NCI-H226 (cell line): ENCODE results near the gene RAD51B.
"Not testable (repeated sequence)": the region's sequence is repeated elsewhere in the genome, so short reads cannot be mapped to it uniquely, and the experiment has no call there.

Experiments used
- DNase-seq: peaks from one replicate; pipeline ENCODE4 v3.0.0-alpha.2; 2015

RAD51B gene

GRCh38 chr14:68424443-68425172, 605.0 kb downstream of the RAD51B start:
- DNase-seq = no peak

GRCh38 chr14:68426661-68427549, 607.3 kb downstream of the RAD51B start:
- peak; percentile 45 for DNase-seq

- no peak for DNase-seq
Measured at GRCh38 chr14:68427550-68427890, 607.9 kb downstream of the RAD51B start.

GRCh38 chr14:68428900-68429299, 609.3 kb downstream of the RAD51B start:
- not testable (repeated sequence) for DNase-seq

- DNase-seq = not testable (repeated sequence)
Measured at GRCh38 chr14:68434173-68434572, 614.6 kb downstream of the RAD51B start.

GRCh38 chr14:68435631-68436030, 616.1 kb downstream of the RAD51B start:
- DNase-seq = not testable (repeated sequence)

GRCh38 chr14:68439676-68440075, 620.1 kb downstream of the RAD51B start:
- no peak for DNase-seq

GRCh38 chr14:68440820-68441219, 621.2 kb downstream of the RAD51B start:
- no peak for DNase-seq

- no peak for DNase-seq
Measured at GRCh38 chr14:68441542-68441941, 622.0 kb downstream of the RAD51B start.

- DNase-seq = no peak
Measured at GRCh38 chr14:68442828-68443629, 623.5 kb downstream of the RAD51B start.

GRCh38 chr14:68444449-68445168, 625.0 kb downstream of the RAD51B start:
- DNase-seq = no peak

- DNase-seq = no peak
Measured at GRCh38 chr14:68446243-68447040, 626.9 kb downstream of the RAD51B start.

GRCh38 chr14:68447581-68448251, 628.1 kb downstream of the RAD51B start:
- no peak for DNase-seq

- DNase-seq = no peak
Measured at GRCh38 chr14:68448252-68448902, 628.8 kb downstream of the RAD51B start.

GRCh38 chr14:68449561-68450181, 630.1 kb downstream of the RAD51B start:
- DNase-seq = no peak

- no peak for DNase-seq
Measured at GRCh38 chr14:68450391-68451120, 631.0 kb downstream of the RAD51B start.

- DNase-seq = no peak
Measured at GRCh38 chr14:68451696-68452373, 632.3 kb downstream of the RAD51B start.

GRCh38 chr14:68458253-68458652, 638.7 kb downstream of the RAD51B start:
- DNase-seq = no peak
